ENCODE measurements around the gene JAK1.
A peak's percentile ranks its signal among the peaks of the same experiment; 100 is the strongest.
"Not testable (repeated sequence)": the region's sequence is repeated elsewhere in the genome, so short reads cannot be mapped to it uniquely, and the experiment has no call there.

Gene JAK1

DNA sequence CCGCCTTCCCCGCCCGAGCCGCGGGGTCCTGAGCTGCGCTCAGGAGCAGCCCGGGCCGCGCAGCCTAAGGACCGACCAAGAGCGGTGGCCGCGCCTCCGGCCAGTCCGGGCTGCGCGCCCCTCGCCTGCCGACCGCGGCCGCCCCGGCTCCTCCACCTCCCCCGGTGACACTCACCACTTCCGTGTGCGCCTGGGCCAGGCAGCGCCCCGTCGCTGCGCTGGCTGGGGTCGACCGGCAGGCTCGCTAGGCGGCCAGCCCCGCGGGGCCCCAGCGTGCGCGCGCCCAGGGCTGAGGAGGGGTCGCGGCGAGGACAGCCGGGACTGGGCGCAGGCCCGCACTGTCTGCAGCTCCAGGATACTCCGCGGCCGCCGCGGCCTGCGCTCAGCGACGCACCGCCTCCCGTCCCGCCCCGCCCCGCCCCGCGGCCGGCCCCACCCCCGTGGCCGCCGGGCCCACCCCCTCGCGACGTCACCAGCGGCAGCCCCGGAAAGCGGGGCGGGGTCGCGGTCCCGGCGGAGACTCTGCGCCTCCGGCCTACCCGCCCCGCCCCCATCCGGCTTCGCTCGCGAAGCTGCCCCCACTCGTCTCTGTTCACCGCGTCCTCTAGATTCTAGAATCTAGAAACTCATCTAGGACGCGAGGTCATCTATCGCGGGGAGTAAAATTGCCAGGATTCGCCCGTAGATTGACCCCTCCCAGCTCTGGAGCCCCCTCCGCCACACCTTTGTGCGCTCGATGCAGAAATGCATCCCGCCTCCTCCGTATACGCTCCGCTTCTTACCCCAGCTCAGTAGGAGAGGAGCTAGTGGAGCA, at the start of gene JAK1:
JAK1 (minus strand) TSS at position 392 of the 814 bp plus-strand sequence. CDS start 80,285 bp downstream, outside the sequence.
- peak; percentile 29 for DNase-seq (ENCODE audit: low read depth)

DNA sequence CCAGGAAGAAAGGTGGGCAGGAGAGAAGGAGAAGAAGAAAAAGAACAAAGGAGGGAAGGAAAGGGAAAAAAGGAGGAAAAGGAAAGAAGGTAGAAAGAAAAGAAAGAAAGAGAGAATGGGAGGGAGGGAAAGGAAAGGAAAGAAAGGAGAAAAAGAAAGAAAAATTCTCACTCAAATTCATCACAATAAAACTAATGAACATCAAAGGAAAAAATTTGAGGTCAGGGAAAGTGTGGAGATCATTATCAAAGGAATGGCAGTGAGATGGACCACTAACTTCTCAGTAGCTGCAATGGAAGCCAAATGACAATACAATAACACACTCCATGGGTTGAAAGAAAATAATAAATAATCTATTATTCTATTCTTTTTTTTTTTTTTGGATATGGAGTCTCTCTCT, 48.0 kb upstream of the JAK1 start:
- DNase-seq (ENCODE audit: low read depth) = no peak

DNA sequence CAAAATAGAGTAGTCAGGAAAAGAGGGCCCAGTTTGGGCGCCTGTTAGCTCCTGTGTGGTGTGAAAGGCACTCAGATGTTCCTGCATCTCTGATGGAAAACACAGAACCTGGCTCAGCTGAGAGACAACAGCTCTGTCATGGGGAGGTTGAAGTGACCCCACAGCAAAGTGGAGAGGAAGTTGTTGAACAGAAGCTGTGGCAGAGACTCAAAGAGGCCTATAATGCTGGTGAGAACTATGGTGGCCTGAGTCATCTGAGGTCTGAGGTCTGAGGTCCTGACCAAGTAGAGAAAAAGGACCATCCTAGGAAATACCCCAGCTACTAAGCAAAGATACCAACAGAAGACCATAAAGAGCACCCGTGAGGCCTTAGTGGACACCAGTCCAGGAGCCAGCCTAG, 45.6 kb upstream of the JAK1 start:
- DNase-seq (ENCODE audit: low read depth) = no peak

DNA sequence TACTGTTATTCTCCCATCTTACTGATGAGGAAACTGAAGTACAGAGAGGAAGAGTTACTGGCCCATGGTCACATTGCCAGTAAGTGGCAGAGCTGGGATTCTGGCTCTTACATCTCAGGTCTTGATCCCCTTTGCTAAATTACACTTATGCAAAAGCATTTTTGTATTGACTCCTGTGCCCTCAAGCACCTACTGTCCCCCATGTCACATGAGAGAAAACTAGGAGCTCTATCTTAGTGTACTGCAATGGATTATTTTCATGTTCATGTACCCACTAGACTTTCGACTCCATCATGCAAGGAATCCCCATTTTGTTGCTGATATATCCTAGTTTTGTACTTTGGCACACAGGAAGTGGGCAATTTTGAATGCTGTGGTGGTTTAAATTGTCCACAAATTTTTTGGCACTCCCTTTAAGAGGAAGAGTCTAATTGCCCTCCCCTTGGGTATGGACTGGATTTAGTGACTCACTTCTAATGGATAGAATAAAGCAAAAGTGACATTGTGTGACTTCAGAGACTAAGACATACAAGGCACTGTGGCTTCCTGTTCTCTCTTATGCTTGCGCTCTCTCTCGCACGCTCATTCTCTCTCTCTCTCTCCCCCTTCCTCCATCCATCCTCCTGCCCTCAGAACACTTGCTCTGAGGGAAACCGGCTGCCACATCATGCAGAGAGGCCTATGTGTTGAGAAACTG, 43.5 kb upstream of the JAK1 start:
- no peak for DNase-seq (ENCODE audit: low read depth)

DNA sequence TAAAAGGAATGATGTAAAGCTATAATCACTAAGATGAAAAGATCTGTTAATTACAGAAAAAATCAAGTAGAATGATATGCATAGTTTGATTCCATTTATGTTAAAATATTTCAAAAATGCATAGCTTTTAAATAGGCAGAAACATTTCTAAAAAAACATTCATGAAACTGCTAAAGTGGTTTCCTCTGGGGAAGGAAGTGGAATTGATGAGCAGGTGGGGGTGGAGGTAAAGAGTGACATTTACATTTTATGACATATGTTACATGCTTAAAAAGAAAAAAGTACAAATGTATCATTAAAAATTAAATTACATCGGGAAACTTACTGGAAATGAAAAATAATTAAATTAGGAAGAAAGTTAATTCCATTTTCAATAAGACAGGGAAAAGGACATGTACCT, 42.8 kb upstream of the JAK1 start:
- no peak for DNase-seq (ENCODE audit: low read depth)

DNA sequence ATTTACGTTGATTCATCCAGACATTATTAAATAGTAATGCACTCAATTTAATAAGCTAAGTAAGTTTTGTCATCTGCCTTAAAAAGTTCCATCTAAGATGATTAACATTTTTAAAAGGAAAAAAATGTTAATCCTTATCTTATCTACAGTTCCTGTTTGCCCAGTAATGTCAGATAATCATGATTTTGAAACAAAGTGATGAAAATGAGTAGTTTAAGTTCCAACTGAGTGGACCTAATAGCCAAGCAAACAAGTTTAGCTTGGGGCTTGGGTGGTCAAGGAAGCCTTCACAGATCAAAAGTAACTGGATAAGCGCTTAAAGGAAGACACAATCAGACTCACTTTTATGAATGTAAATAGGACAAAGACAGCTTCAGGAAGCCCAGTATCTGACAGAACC, 40.5 kb upstream of the JAK1 start:
- DNase-seq (ENCODE audit: low read depth) = no peak

DNA sequence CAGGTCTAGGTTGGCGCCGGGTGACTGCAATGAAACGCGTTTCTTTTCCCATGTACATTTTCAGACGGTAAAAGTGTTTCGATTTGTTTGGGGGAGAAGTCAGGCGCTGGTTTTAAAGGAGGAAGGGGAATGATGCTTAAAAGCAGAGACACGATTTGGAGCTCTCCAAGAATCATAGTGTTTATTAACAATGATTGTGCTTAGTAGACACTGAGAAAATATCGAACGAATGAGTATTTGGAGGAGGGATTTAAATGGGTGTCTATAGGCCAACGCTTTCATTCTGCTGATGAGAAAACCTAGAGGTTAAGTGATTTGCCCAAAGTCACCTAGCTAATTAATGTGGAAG, 36.9 kb upstream of the JAK1 start:
- DNase-seq (ENCODE audit: low read depth) = no peak

DNA sequence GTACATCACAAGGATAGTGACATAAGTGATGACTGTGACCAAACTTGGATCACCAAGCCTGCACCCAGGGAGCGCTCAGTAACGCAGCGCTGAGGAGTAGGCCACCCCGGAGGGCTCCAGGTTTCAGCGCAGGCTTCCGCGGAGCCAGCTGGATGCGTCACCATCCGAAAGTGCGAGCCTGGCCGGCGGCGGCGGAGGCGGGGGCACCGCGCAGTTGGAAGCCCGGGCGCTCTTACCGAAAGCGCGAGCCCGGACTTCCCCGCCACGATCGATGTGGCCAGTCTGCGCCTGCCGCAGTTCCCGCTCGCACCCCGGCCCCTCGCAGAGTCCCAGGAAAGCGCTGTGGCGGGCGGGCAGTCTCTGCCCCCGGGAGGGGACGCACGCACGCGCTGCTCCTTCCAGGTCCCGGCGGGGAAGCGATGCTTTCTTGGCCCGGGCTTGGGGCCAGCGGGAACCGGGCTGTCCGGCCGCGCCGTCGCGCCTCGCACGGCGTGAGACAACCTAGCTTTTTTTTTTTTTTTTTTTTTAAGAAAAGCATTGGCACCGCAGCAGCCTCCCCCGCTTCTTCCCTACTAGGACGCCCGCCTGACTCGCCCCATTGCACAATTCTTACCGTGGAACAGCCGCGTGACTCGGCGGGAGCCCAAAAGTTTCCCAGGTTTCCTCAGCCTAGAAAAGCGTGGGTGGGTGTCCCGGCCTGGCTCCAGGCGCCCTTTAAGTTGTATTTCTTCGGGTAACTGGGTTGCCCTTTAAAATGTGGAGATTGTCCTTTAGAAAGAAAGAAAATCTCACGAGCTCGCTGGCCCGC, 36.4 kb upstream of the JAK1 start:
- DNase-seq (ENCODE audit: low read depth) = peak; percentile 34

DNA sequence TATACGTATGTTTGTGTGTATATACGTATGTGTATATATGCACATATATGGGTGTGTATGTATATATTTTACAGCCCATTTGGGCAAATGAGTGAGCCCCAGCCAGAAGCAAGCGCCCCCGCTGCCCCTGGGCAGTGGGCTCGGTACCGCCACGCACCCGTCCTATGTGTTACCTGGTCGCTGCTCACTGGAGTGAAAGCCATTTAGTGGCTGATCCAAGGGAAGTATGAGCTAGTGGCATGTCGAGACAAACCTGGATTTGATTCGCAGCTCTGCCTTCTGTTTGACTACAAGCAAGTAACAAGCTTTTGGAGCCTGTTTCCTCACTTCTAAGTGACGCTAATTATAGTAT, 35.8 kb upstream of the JAK1 start:
- peak; percentile 40 for DNase-seq (ENCODE audit: low read depth)

DNA sequence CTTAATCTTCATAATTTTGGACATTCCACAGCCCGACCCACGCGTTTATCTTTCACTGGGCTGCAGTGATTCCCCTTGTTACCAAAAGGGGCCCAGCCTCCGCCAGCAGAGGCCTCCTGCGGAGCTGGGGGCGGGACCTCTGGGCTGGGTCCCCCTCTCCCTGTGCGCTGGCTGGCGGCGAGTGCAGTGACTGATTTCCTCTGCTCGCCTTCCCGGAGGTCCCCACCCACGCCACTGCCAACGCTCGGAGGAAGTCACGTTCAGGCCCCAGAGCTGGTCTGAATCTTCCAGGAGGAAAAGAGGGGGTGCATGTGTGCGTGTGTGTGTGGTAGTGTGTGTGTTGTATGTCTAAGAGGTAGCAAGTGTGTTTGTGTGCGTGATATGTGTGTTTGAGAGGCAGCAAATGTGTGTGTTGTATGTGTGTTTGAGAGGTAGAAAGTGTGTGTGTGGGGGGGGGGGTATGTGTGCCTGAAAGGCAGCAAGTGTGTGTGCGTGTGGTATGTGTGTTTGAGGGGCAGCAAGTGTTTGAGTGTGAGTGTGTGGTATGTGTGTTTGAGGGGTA, 35.0 kb upstream of the JAK1 start:
- DNase-seq (ENCODE audit: low read depth) = no peak

DNA sequence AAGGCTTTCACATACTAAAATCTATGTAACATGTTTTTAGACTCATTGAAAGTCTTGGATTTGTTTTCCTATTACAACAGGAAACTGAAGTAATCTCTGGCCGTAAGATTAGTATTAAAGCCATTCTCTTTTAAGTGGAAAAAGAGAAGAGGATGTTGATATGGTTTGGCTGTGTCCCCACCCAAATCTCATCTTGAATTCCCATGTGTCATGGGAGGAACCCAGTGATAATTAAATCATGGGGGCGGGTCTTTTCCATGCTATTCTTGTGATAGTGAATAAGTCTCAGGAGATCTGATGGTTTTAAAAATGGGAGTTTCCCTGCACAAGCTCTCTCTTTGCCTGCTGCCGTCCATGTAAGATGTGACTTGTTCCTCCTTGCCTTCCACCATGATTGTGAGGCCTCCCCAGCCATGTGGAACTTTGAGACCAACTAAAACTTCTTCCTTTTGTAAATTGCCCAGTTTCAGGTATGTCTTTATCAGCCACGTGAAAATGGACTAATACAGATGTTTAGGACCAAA, 32.1 kb upstream of the JAK1 start:
- DNase-seq (ENCODE audit: low read depth) = not testable (repeated sequence)

DNA sequence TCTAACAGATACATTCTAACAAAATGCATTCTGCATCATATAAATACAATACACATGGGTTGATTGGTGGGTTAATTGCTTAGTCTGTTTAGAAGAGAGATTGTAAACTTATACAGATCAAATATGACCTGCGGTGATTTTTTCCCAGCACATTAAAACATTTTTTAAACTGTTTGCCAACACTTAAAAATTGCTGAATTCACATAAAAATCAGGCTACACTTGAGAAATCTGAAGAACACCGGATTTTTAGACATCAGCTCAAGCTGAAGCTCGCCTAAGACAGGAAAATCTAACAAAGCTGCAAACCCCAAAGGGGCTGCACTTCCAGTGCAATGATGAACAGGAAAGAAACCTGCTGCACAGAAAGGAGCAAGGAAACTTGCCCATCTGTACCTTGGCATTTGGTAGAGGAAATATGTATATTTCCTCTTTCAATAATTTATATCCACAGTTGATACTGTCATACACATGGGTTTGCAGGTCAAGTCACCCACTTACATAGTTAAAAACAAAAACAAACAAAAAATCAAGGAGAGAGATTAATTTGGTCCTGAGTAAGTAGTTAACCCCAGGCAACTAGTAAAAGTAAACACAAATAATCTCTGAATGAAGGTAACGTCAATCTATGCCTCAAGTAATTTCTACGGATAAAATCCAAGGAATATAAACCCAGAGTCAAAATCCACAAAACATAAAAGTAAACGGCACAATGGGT, 30.4 kb upstream of the JAK1 start:
- DNase-seq (ENCODE audit: low read depth) = no peak

DNA sequence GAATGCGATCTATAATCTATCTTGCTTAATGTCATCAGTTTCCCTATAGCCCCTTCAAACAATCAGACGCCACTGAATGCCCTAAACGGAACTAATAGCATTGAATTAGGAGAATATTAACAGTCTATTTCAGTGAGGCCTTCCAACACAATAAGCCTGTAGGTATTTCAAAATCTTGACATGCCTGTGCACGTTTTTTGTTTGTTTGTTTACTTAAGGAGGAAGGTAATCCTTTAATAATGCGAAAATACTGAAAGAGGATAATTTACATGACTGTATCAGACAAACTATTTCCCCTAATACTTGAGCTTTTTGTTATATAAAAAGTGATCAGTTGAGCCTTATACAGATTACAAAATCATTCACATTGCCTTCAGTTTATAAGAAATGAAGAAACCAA, 29.0 kb upstream of the JAK1 start:
- DNase-seq (ENCODE audit: low read depth) = no peak

DNA sequence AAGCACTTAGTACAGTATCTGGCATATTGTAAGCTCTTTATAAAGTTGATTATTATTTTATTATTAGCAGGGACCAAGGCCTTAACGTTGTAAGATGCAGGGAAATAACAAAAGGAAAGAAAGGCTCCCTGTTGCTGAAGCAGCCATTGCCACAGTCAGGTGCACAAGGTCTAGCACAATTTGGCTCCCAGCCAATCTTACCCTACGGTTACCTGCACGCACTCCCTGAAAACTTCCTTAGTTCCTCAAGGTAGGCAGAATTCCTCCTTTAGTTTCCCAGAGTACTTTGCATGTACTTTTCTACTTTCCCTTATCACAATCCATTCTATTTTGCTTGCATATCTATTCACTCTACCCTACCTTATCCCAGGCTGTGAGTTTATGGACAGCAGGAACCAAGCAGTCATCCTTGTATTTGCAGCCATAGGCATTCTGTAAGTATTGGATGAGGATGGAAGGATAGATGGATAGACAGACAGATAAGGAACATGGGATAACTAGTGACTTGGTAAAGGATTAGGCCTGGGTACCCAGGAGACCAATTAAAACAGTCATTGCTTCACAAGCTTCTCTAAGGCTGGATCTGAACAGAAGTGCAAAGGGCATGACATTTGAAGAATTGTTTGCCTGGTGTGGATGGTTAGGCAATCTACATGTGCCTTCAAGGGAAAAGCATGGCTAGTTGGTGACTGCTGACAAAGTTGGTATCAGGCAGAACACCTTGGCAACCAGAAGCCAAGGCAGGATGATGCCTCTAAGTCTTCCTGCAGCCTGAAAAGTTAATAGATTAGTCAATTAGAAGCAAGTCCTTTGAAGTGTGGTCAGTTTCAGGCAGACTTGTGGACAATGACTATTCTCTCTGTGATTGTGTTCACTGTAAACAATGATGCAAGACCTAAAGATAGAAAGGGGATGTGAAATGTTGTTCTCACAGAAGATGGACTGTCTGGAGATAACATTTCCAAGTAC, 20.8 kb upstream of the JAK1 start:
- DNase-seq (ENCODE audit: low read depth) = no peak

DNA sequence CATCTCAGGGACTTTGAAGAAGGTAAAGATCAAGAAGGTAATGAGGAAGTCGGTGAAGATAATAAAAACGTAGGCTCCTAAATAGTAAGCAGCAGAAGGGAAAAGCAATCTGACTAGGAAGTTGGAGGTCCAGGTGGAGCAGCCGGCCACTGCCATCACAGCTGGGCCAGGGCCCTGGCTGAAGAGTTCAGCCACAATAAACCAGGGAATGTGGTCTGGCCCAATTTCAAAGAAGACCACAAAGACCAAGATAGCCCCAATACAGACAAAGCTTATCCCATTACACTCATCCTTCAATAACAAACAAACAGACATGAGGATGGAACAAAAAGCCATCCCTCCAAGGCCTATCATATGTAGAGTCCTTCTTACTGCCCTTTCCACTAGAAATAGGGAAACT, 18.4 kb upstream of the JAK1 start:
- DNase-seq (ENCODE audit: low read depth) = no peak

DNA sequence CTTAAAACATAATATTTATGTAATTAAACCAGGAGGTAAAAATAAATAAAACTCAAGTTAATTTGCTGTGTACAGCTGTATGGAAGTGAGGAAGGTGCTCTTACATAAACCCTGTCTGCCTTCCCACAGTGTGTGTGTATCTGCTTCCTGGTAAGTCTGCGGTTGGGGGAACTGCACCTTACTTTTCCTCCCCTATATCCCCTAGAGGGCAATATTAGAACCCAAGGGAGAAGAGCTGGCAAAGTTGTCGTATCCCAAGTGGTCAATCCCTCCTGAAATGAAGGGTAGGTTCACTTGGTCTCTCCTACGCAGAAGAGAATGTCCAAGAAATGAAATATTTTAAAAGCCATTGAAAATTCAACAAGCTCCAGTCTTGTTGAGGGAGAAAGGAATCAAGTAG, 17.8 kb upstream of the JAK1 start:
- DNase-seq (ENCODE audit: low read depth) = no peak

DNA sequence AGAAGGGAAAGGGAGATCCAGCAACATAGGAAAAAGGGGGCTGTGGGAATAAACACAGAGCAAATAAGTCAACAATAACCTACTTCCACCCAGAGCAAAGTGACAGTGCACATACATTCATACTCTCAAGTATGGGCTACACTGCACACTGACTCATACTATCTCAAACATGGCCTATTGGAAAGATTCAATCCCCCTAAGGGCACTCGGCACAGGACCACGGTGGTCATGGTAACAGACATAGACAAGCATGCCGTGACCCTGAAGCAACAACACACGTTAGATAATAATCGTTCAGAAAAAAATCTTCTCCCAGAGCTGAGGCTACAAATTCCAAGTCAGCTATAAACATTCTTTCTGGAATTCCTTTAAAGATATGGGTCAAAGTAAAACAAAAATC, 16.8 kb upstream of the JAK1 start:
- DNase-seq (ENCODE audit: low read depth) = no peak

DNA sequence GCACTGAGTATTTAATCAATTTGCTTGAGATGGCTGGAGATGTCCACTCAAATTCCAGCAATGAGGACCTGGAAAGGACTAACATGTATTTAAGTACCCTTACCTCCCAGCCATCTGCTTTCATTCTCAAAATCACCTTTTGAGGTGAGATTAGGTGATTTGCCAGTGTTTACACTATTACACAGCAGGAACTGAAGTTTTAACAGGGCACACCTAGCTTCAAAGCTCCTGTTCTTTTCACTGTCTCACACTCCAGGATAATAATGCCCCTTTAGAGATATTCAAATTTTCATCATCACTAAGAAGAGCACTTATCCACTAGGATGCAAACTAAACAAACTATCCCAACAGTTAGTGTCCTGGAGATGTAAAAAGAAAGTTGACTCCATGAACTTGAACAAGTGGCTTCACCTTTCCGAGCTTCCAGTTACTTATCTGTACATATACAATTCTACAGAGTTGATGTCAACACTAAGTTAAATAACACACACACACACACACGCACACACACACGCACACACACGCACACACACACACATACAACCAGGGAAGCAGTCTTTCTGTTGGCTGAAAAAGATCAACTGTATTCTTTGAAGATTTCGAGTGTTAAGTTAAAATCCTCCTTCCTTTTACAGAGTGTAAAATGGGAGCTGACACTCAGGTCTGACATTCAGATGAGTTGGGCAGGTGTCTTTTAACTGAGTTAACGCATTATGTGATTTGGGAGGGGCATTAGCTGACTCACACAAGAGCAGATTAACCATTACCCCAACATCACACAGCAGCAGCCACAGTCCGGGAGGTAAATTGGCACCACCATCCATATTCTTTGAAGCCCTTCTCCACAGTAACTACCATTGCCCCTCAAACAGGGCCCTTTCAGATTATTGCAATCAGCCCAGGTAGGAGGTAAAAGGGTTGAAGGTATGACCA, 15.5 kb upstream of the JAK1 start:
- no peak for DNase-seq (ENCODE audit: low read depth)
